Stimulated activated CD4-positive, alpha-beta T cell treated with anti-CD3 and anti-CD28 coated beads, Interleukin-2, amount 100 ng/mL, for 48 hours (primary cell): ENCODE data around the gene UVRAG.

Experiments
- DNase-seq, 2 donors: peaks; one replicate each; pipeline ENCODE4 v3.0.0-alpha.2; 2020

Gene UVRAG

DNA sequence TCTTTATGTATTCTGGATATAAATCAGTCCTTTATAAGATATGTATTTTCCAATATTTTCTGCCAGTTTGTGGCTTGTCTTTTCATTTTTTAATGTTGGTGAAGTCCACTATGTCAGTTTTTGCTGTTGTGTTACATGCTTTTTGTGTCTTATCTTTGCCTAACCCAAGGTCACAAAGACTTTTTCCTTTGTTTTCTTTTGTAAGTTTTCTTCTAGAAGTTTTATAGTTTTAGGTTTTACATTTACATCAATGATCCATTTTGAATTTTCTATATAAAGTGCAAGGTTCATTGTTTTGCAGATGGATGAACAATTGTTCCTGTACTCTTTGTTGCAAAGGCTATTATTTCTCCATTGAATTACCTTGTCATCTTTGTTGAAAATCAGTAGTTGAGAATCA lies 69.3 kb downstream of the UVRAG start:
- DNase-seq = no peak

DNA sequence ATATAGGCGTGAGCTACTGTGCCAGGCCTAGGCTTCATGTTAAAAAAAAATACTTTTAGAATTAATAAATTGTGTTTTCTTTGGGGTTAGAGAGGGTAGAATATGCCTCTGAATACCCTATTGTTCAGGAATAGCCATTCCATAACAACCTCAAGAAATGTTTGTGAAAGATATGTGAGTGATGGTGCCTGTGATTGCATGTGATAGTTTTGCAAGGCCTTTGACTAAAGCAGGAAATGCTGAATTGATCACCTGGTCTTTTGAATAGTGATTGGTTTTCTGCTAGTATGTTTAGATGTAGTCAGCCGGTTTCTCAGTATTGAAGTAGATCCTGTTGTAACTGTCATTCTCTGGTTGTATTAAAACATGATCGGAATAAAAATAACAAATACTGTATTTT lies 73.4 kb downstream of the UVRAG start:
- DNase-seq = no peak

GRCh38 chr11:75891947-75892739 lies 77.1 kb downstream of the UVRAG start:
- no peak for DNase-seq

DNA sequence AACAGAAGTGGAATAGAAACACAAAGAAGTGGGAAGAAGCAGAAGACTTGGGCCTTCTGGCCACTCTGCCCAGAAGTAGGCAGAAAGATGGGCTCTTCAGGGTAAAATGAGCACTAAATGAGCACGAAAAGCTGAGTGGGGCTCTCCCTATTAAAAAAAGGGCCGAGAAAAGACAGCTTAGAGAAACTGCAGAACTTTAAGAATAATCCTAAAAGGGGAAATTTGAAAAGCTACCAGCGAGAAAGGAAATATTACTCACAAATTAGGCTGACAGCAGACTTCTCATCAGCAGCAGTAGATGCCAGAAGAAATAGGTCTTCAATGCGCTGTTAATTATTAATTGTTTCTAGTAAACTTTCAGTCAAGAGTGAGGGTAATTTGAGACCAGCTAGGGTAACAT lies 78.2 kb downstream of the UVRAG start:
- DNase-seq = no peak

GRCh38 chr11:75894036-75894585 lies 79.1 kb downstream of the UVRAG start:
- DNase-seq = no peak

GRCh38 chr11:75896843-75897419 lies 81.9 kb downstream of the UVRAG start:
- no peak for DNase-seq

DNA sequence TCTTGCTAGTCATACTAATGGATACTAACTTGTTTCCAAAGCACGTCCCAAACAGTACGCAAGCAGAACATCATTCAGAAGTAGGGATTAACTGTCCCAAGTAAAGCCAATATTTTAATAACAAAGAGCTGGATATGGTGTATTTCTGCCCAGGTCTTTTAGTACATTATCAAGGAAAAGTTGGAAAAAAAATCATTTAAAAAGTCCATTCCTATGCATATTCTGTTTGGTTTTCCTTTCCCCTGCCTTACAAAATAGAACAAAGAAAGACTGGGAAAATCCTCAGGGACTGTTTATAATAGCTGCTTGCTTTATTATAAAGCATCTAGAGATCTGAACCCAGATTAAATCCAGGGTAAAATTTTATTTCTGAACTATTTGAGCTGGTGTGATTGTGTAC lies 83.9 kb downstream of the UVRAG start:
- DNase-seq = no peak

DNA sequence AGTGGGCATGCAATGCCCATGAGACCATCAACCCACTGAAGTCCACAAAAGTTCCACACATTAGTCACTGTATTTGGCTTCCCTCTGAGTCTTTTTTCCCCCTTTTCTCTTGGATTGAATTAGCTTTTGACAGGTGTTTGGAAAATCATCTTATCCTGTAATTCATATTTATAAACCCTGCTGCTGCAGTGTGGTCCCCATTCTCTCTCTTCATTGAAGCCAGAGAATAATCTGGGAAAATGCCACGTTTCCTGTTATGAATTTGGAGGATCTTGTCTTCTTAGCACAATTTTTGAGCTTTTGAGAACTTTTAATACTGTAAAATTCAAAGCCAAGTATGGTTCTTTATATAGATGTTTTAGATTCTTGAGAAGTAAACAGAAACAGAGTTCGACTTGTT lies 84.8 kb downstream of the UVRAG start:
- no peak for DNase-seq

- DNase-seq = no peak
Observed at GRCh38 chr11:75900848-75901247, 85.8 kb downstream of the UVRAG start.

- DNase-seq = no peak
Observed at GRCh38 chr11:75902631-75903030, 87.6 kb downstream of the UVRAG start.

DNA sequence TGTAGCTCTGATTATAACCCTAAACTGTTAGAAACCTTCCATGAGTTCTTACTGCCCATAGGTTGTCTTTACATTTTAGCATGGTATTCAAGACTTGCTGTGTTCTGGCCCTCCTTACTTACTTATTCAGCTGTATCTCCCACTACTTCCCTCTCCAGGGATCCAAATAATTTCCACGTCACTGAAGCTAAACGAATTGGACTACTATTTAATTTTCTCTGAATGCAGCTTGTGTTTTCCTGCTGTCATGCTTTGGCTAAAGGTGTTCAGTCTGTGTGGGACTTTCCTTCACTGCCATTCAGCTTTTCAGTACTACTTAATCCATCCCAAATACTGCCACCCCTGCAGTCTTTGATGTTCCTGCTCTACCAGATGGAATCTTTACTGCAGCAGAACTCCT lies 88.3 kb downstream of the UVRAG start:
- no peak for DNase-seq

GRCh38 chr11:75905434-75905833 lies 90.4 kb downstream of the UVRAG start:
- DNase-seq = no peak

DNA sequence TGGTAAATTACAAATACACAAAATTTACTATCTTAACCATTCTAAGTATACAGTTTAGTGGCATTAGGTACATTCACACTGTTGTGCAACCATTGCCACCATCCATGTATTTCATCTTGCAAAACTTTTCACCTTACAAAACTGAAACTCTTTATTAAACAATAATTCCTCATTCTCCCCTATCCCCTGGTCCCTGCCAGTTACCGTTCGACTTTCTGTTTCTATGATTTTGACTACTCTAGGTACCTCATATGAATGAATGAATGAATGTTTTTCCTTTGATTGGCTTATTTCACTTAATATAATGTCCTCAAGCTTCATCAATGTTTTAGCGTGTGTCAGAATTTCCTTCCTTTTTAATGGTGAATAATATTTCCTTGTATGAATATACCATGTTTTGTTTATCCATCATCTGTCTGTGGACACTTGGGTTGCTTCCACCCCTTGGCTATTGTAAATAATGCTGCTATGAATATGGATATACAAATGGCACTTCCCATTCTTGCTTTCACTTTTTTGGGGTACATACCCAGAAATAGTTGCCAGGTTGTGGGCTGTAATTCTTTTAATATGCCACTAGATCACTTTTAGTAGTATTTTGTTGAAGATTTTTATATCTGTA lies 93.0 kb downstream of the UVRAG start:
- DNase-seq = no peak

- DNase-seq = no peak
Observed at GRCh38 chr11:75910426-75911145, 95.6 kb downstream of the UVRAG start.

DNA sequence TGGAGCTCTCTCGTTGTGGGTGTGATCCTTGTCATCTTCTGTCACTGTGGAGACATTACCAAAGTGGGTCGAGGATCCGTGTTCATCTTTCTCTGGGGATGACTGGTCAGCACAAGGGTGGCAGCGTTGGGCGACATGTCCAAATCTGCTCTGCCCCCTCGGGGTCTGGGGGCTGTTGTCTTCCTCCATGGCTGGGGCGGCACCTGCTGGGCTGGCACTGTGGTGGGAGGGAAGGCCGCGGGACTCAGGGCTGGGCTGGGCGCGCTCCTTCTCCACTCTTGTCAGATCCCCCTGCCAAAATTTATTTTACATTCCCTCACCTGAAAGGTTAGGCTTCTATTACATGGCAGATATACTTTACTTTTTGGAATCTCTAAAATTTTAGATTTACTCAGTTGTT lies 96.4 kb downstream of the UVRAG start:
- DNase-seq = no peak

- no peak for DNase-seq
Observed at GRCh38 chr11:75913984-75914383, 99.0 kb downstream of the UVRAG start.

GRCh38 chr11:75916882-75917281 lies 101.9 kb downstream of the UVRAG start:
- no peak for DNase-seq

DNA sequence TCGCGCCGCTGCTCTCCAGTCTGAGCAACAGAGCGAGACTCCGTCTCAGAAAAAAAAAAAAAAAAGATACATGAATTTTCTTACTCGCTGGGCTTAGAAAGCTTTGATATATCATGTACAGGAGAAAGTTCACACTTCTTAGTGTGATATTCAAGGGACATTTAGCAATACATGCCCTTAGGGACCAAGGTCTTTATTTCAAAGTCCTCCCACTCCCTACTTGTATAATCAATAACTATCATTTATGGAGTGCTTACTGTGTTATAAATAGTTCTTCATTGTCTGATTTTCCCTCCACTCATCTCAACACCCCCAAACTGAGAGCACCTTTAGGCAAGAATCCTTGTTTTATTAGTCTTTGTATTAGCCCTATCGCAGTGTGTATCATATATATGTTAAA lies 103.3 kb downstream of the UVRAG start:
- DNase-seq = no peak

DNA sequence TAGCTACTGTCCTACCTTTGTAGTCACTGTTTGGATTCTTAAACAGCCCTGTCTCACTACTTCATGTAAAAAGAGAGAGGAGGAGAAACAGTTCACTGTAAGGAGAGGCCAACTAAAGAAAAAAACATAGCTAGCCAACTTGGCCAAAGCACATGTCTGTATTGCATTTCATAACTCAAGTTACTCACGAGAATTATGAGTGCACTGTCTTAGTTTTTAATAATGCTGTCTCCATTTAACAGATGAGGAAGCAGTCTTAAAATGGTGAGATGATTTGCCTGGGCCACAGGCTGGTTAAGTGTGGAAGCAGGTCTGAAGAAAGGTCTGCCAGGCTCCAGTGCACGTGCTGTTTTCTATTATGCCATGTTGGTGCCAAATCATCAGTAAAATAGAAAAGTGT lies 104.5 kb downstream of the UVRAG start:
- no peak for DNase-seq

DNA sequence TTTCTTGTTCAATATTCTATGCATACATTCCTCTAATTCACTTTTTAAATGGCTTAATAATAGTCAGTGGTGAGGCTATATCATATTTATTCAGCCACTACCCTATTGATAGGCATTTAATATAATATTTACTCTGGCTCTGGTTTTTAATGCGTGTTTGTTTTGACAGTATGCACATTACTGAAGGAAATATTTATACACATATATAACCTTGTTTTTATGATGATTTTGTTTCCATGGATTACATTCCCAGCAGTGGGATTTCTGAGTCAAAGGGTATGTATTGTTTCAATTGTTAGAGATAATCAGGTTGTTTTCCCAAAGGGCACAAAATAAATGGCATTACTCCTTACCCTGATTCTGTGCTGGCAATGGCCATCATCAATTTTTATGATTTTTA lies 105.8 kb downstream of the UVRAG start:
- no peak for DNase-seq

DNA sequence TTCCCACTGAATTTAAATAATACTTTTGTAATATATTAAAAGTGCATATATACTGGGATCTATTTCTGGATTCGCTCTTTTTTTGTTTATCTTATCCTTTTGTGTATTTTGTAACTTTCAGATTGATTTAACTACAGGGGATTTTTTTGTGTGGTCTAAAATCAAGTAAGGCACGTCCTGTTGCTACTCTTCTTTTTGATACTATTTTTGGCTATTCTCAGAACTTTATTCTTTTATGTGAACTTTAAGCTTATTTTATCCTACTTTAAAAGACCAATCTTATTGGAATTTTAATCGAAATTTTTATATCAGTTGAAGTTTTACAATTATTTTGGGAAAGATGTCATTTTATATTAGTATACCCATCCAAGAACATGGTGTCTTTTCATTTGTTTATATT lies 106.8 kb downstream of the UVRAG start:
- DNase-seq = no peak

DNA sequence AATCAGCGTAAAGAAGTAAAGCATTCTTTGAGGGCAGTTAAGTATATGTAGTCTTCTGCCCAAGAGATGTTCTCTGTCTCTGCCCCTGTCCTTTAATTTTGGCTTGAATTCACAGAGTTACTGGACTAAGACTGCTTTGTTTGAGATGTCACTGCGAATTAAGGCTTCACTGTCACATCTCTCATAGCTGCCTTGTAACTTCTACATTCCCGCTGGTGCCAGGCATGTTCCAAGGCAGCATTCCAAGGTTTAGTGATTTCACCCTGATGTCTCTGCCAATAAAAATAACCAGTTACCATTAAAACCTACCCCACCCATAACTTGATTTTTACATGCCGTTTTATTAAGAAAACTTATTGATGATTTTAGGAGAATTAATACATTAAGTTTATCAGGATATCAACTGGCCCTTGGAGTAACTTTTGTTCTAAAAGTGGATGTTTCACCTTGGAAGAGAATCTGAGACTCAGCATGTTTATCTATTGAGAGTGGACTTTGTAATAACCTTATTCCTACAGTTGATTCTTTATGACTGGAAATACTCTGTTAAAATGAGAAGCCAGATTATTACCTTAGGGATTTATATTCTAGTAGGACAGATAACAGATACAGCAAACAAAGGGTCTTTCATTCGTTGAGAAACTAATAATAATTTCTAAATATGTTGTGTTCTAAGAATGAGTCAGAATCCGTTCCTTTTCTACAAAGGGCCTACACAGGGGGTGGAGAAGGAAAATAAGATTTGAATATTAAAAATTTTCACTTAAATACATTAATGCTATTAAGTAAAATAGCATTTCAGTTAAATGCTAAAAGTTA lies 110.2 kb downstream of the UVRAG start:
- DNase-seq = no peak

- no peak for DNase-seq
Observed at GRCh38 chr11:75925785-75926164, 110.8 kb downstream of the UVRAG start.
